H1 (cell line): ENCODE data around the gene POLE.

Experiments used
- BRCA1 ChIP-seq: IDR thresholded peaks from 2 replicates; pipeline ENCODE4 v1.6.1; 2012; ENCODE audit warnings: low read depth, low read length, improper control_type of control experiment
- CEBPB ChIP-seq: IDR thresholded peaks from 2 replicates; pipeline ENCODE4 v1.6.1; 2012; ENCODE audit warnings: low read depth, low read length
- EP300 ChIP-seq, 2 experiments: IDR thresholded peaks; 1 replicate in 1 of 2; 2 replicates in 1 of 2; pipeline ENCODE4 v1.6.1; 2011 to 2012; ENCODE audit warnings: low read depth in 2 of 2, low read length in 2 of 2, mild to moderate bottlenecking in 2 of 2, borderline replicate concordance in 1 of 2, inconsistent platforms in 1 of 2, moderate library complexity in 1 of 2
- GTF2F1 ChIP-seq: IDR thresholded peaks from 2 replicates; pipeline ENCODE4 v1.6.1; 2012; ENCODE audit warnings: low read depth, low read length, improper control_type of control experiment, borderline replicate concordance
- POLR2A ChIP-seq, 2 experiments: IDR thresholded peaks; 1 replicate in 1 of 2; 2 replicates in 1 of 2; pipeline ENCODE4 v1.6.1; 2011; ENCODE audit warnings: low read depth in 2 of 2, low read length in 2 of 2, mild to moderate bottlenecking in 2 of 2; ENCODE audit errors: control extremely low read depth in 1 of 2
- RAD21 ChIP-seq, 2 experiments: IDR thresholded peaks in 1 of 2; conservative IDR thresholded peaks in 1 of 2; 2 replicates each; pipeline ENCODE4 v1.6.1; 2011; ENCODE audit warnings: low read depth in 2 of 2, low read length in 2 of 2, improper control_type of control experiment in 1 of 2, inconsistent platforms in 1 of 2, mild to moderate bottlenecking in 1 of 2, moderate library complexity in 1 of 2
- SP1 ChIP-seq: IDR thresholded peaks from 2 replicates; pipeline ENCODE4 v1.6.1; 2011; ENCODE audit warnings: low read depth, low read length
- TF ChIP-seq, protein P1 (sequence below), 3 experiments: IDR thresholded peaks; 1 replicate in 2 of 3; 2 replicates in 1 of 3; pipeline versions ENCODE4 v1.5.1 to v1.6.1; 2011; ENCODE audit warnings: low read length in 3 of 3, mild to moderate bottlenecking in 3 of 3, inconsistent platforms in 2 of 3, low read depth in 1 of 3, moderate library complexity in 1 of 3; ENCODE audit not compliant: insufficient read depth in 1 of 3; ENCODE audit errors: control extremely low read depth in 1 of 3

GRCh38 chr12:132677492-132677891 is 9.7 kb downstream of the POLE start:
- TF ChIP-seq BRCA1 (no peak), CEBPB (no peak), EP300 (IDR thresholded peaks at IDR 0.05; ENCODE audit: borderline replicate concordance in 1 of 2, low read depth in 2 of 2, low read length in 2 of 2) (no peak), SP1 (no peak), GTF2F1 (no peak), POLR2A (IDR thresholded peaks at IDR 0.05; ENCODE audit: control extremely low read depth in 1 of 2, low read depth in 2 of 2, low read length in 2 of 2) (no peak), RAD21 (IDR thresholded peaks at IDR 0.05 in 1 of 2, conservative IDR thresholded peaks at IDR 0.05 in 1 of 2; ENCODE audit: low read depth in 2 of 2, low read length in 2 of 2) (no peak)
- TF ChIP-seq, protein P1, sequence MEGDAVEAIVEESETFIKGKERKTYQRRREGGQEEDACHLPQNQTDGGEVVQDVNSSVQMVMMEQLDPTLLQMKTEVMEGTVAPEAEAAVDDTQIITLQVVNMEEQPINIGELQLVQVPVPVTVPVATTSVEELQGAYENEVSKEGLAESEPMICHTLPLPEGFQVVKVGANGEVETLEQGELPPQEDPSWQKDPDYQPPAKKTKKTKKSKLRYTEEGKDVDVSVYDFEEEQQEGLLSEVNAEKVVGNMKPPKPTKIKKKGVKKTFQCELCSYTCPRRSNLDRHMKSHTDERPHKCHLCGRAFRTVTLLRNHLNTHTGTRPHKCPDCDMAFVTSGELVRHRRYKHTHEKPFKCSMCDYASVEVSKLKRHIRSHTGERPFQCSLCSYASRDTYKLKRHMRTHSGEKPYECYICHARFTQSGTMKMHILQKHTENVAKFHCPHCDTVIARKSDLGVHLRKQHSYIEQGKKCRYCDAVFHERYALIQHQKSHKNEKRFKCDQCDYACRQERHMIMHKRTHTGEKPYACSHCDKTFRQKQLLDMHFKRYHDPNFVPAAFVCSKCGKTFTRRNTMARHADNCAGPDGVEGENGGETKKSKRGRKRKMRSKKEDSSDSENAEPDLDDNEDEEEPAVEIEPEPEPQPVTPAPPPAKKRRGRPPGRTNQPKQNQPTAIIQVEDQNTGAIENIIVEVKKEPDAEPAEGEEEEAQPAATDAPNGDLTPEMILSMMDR (IDR thresholded peaks at IDR 0.05; ENCODE audit: control extremely low read depth in 1 of 3, insufficient read depth in 1 of 3, low read depth in 1 of 3, low read length in 3 of 3), result no peak
